Mesodermal cell (in vitro differentiated cells): ENCODE data around the gene KCNF1.
A peak's percentile ranks its signal among the peaks of the same experiment; 100 is the strongest.

Experiments used
- H3K27ac ChIP-seq: 2 replicates; pipeline ENCODE4 v1.7.0; 2013; ENCODE audit warnings: mild to moderate bottlenecking, low read depth, low read length, moderate library complexity; ENCODE audit not compliant: severe bottlenecking
- H3K36me3 ChIP-seq: 2 replicates; pipeline ENCODE4 v1.7.1; 2013; ENCODE audit warnings: mild to moderate bottlenecking, low read length, moderate library complexity; ENCODE audit not compliant: control insufficient read depth, insufficient read depth
- H3K4me1 ChIP-seq: one replicate; pipeline ENCODE4 v1.7.1; 2013; ENCODE audit warnings: mild to moderate bottlenecking, low read length; ENCODE audit not compliant: insufficient read depth, control insufficient read depth, poor library complexity, severe bottlenecking
- H3K4me3 ChIP-seq: 2 replicates; pipeline ENCODE4 v1.7.0; 2013; ENCODE audit warnings: low read length, control low read depth, mild to moderate bottlenecking; ENCODE audit not compliant: insufficient read depth, poor library complexity, severe bottlenecking; ENCODE audit errors: extremely low read depth
- H3K9me3 ChIP-seq: 2 replicates; pipeline ENCODE4 v1.7.1; 2013; ENCODE audit warnings: mild to moderate bottlenecking, low read length, moderate library complexity; ENCODE audit not compliant: control insufficient read depth
- WGBS, 2 experiments: methylation state at CpG; one replicate each; pipeline ENCODE4 v1.1.5; 2013; ENCODE audit warnings: missing lambda C conversion rate in 2 of 2; ENCODE audit not compliant: insufficient coverage in 2 of 2; 5-methylcytosine and 5-hydroxymethylcytosine counted together

Gene KCNF1

DNA sequence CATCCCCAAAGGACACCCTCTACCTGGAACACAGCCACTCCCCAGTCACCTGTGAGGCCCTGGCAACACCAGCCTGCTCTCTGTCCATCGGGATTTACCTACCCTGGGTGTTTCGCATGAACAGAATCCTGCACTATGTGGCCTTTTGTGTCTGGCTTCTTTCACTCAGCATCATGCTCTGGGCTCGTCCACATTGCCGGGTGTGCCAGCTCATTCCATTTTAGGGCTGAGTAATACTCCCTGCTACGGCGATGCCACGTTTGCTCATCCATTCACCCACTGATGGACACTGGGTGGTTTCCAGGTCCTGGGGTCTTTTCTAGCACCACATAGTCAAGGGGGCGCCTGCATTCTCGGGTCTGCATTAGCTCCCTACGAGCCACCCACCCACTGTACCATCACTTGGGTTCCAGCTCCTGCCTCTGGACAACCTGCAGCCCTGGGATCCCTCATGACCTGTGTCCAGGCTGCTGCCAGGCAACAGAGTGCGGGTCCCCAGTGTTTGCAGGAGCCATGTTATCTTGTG is 22.0 kb downstream of the KCNF1 start:
- 95 to 98% methylated on average over 10 of the region's 11 CpGs for WGBS, 2 experiments

DNA sequence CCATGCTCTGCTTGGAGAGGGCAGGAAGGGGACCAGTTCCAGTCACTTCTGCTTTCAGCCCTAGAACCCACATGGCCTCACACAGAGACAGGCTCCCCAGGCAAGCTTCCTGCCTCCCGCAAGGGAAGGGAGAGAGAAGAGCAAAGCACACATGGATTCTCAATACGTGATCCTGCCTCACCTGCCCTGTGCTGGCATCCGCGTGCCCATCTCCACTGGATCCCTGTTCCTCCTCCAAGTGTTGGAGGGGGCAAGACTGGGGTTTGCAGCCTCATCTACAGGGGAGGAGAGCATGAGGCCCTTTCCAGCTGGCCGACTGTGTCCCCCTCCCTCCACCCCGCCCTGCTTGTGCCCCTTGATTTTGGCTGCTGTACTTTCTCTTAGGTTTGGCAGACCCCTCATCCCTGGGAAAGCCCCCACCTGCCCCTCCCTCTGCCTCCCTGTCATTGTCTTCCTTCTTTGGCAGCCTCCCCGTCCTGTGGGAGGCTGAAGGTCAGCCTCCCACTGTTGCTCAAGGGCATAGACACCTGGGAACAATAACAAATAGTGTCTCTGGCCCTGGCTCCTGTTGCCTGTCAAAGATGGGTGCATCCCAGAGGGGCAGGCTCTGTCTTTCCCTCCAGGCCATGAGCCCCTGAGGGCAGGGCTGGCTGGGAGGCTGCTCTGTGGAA is 22.7 kb downstream of the KCNF1 start:
- Histone ChIP-seq H3K4me1 (peaks cover 45% of the 10 kb centered on the region), H3K36me3 (no peaks in the 10 kb centered on the region), H3K9me3 (peaks cover 17% of the 10 kb centered on the region), H3K4me3 (no peak overlapping the region), H3K27ac (no peak overlapping the region)
- 88 to 91% methylated on average over 5 to 6 of the region's 7 CpGs for WGBS, 2 experiments

More for the DNA sequence above, 22.0 kb downstream of the KCNF1 start:
- Histone ChIP-seq H3K9me3 (peaks cover 10% of the 10 kb centered on the region), H3K4me3 (no peak overlapping the region), H3K4me1 (peaks cover 45% of the 10 kb centered on the region), H3K27ac (no peak overlapping the region), H3K36me3 (no peaks in the 10 kb centered on the region)

DNA sequence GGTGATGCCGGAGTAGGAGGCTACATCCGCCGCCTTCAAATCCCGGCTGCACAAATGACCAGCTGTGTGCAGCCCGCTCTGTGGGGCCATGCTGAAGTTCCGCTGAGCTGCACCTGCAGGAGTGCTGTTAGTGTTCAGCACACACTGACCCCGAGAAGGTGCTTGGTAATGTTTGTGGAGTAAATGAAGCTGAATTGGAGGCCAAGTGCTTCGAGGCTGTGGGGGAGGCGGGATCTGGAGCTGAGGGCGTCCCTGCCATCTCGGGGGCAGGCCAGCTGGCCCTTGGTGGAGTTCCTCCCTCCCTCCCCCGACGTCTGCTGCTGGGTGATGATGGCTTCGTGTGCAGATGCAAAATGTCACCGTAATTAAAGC is 23.2 kb downstream of the KCNF1 start:
- H3K27ac ChIP-seq = no peak overlapping the region
- H3K4me3 ChIP-seq = no peak overlapping the region
- H3K9me3 ChIP-seq = peaks cover 21% of the 10 kb centered on the region
- WGBS, 2 experiments = 74 to 81% methylated on average over 8 to 12 of the region's 15 CpGs
- H3K36me3 ChIP-seq = no peaks in the 10 kb centered on the region
- peaks cover 45% of the 10 kb centered on the region for H3K4me1 ChIP-seq

DNA sequence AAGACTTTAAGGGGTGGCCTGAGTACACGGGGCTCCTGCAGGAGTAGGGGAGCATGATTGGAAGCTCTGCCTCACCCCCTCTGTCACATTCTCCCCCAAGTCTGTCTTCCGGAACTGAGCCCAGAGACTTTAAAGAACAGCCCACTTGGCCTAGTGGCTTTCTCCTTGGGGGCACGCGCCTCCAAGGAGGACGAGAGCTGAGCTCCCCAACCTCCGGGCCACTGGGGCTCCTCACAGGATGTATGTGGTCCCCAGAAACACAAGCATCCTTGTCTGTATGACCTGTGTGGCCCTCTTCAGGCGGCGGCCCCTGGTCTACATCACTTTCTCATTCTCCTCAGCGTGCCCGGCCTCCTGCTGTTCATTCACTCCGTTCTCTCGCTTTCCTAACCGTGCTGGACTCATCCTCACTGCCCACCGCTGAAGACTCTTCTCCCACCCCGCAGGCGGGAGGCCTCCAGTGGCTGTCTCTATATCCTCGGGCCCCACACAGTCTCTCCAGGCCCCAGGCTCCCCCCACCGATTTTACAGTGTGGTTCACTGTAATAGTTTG is 23.7 kb downstream of the KCNF1 start:
- peaks cover 45% of the 10 kb centered on the region for H3K4me1 ChIP-seq
- no peaks in the 10 kb centered on the region for H3K36me3 ChIP-seq
- 74 to 76% methylated on average over 14 of the region's 18 CpGs for WGBS, 2 experiments
- H3K4me3 ChIP-seq = no peak overlapping the region
- H3K27ac ChIP-seq = peak overlapping the region; percentile 93
- H3K9me3 ChIP-seq = peaks cover 21% of the 10 kb centered on the region

DNA sequence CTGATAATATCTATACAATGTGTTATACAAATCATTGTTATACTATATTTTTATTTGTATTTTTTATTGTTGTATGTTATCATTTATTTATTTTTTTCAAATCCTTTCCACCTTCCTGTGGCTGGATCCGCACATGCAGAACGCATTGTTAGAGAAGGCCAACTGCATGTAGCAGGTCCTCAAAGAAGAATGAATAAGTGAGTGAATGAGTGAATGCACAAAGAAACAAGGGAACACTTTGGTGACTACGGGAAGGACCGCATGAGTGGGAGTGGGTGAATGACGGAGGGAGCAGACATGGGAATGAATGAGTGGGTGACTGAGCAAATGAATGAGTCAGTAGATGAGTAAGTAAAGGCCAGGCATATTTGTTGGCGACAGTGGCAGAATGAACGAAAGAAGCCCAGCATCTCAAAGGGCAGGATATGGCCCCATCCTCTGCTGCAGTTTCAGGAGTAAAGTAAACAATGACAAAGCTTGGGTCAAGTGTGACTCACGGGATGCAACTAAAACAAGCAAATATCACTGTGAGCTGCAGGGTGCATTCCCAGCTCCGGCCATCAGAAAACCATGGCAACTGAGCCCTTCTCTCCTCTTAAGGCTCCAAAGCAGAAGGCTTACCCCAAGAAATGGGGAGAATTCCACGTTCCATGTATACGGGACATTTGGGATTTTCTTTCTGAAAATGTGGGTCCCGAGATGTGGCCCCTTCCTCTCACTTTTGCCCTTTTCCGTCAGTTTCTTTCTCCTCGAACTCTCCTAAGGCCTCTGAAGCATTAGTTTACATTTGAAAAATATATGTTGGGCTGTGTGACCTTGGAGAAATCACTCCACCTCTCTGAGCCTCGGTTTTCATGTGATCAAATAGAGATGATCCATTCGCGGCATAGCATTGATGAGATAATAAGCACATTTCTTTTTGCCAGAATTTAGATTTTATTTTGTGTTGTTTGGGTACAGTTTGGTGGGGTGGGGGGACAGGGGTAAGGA is 24.5 kb downstream of the KCNF1 start:
- Histone ChIP-seq H3K4me3 (no peak overlapping the region), H3K9me3 (peaks cover 21% of the 10 kb centered on the region), H3K27ac (peak overlapping the region; percentile 93), H3K36me3 (no peaks in the 10 kb centered on the region), H3K4me1 (peaks cover 40% of the 10 kb centered on the region)
- WGBS, 2 experiments = 31 to 56% methylated on average over 9 to 12 of the region's 17 CpGs

DNA sequence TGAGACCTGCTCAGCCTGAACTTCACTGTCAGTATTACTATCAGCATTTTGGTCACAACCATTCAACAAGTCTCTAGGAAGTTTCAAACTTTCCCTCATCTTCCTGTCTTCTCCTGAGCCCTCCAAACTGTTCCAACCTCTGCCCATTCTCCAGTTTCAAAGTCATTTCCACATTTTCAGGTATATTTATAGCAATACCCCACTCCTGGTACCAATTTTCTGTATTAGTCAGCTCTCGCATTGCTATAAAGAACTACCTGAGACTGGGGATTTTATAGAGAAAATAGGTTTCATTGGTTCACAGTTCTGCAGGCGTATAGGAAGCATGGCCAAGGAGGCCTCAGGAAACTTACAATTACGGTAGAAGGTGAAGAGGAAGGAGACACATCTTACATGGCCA is 27.3 kb downstream of the KCNF1 start:
- 77 to 84% methylated on average over 2 of the region's 3 CpGs for WGBS, 2 experiments
- peaks cover 21% of the 10 kb centered on the region for H3K9me3 ChIP-seq
- H3K4me1 ChIP-seq = peaks cover 30% of the 10 kb centered on the region
- H3K36me3 ChIP-seq = no peaks in the 10 kb centered on the region
- no peak overlapping the region for H3K27ac ChIP-seq
- H3K4me3 ChIP-seq = no peak overlapping the region

DNA sequence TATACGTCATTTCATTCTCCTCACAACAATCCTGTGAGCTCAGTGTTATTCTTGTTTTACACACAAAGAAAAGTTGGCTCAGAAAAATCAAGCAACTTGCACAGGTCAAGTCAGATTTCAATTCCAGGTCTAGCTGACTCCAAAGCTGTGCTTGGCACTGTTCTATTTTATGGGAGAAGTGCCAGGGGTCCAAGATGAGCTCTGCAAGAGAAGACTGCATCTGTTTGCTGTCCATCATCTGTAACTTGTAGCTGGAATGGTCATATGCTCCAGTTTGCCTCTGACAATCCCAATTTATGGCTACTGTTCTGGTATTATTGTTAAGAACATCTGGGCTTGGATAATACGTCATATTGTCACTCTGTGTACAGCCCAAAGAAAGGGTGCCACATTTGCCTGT is 28.9 kb downstream of the KCNF1 start:
- H3K9me3 ChIP-seq = peaks cover 21% of the 10 kb centered on the region
- no peak overlapping the region for H3K27ac ChIP-seq
- WGBS, 2 experiments = 80 to 81% methylated on average over 1 to 2 of the region's 2 CpGs
- peaks cover 14% of the 10 kb centered on the region for H3K4me1 ChIP-seq
- no peak overlapping the region for H3K4me3 ChIP-seq
- H3K36me3 ChIP-seq = no peaks in the 10 kb centered on the region

DNA sequence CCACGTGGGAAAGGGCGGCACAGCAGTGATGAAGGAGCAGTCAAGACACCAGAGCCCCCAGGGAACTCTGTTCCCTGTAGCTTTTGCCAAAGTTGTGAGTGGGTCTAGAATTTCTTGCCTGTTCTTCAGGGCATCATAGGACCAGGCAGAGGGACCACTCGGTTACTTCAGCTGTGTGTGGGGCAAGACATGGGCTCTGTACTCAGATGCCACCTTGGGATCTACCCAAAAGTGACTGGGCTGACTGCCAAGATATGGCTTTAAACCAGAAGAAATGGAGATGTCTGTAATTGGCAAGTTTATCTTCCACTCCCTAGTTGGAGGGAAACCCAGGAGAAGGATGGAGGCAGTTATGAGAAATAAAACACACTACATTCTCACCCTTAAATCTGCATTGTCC is 29.6 kb downstream of the KCNF1 start:
- H3K27ac ChIP-seq = no peak overlapping the region
- H3K36me3 ChIP-seq = no peaks in the 10 kb centered on the region
- peaks cover 8% of the 10 kb centered on the region for H3K4me1 ChIP-seq
- H3K9me3 ChIP-seq = peaks cover 21% of the 10 kb centered on the region
- 91 to 94% methylated on average over 2 to 3 of the region's 3 CpGs for WGBS, 2 experiments
- no peak overlapping the region for H3K4me3 ChIP-seq

DNA sequence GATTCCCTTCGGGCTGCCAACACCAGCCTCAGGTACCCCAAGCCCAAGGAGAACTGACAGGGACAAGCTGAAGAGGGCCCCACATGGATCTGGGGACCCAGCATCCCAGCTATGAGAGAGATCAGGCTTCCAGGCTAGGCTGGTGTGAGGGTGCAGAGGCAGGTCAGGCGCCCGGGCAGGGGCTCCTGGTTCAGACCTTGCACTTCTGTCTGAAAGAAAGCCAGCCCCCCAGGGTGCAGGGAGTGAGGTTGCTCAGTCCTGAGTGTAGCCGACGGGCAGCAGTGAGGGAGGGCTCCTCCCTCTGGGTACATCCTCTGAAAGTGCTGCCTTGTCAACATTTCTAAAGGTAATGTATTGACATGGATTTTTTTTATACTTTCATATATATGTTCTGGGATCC is 33.1 kb downstream of the KCNF1 start:
- no peaks in the 10 kb centered on the region for H3K36me3 ChIP-seq
- H3K9me3 ChIP-seq = peaks cover under 1% of the 10 kb centered on the region
- no peak overlapping the region for H3K4me3 ChIP-seq
- H3K4me1 ChIP-seq = no peaks in the 10 kb centered on the region
- H3K27ac ChIP-seq = no peak overlapping the region
- 93 to 94% methylated on average over 3 of the region's 5 CpGs for WGBS, 2 experiments

DNA sequence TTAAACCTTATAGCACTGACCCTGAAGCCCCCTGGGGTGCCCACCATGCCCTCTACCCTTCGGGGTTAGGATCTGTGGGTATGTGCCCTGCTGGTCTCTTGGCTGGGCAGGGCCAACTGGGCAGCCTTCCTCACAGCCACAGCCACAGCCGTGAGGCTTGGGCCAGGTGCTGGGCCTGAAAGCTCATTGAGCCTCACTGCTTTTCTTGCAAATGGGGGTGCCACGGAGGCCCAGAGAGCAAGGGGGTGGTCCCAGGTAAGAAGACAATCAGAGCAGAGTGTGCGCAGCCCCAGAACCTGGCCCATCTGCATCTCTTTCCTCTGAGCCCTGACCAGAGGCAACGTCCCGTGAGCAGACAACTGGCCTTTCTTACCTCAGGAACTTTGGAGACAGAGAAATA is 34.7 kb downstream of the KCNF1 start:
- no peaks in the 10 kb centered on the region for H3K4me1 ChIP-seq
- no peak overlapping the region for H3K4me3 ChIP-seq
- WGBS, 2 experiments = 91 to 93% methylated on average over 4 to 5 of the region's 6 CpGs
- H3K27ac ChIP-seq = no peak overlapping the region
- no peaks in the 10 kb centered on the region for H3K36me3 ChIP-seq
- no peaks in the 10 kb centered on the region for H3K9me3 ChIP-seq
